HTERT RPE-1 (cell line): ENCODE results near the gene TPO.
"Not testable (repeated sequence)": the region's sequence is repeated elsewhere in the genome, so short reads cannot be mapped to it uniquely, and the experiment has no call there.

Source experiments
- in situ Hi-C: fragments of 300-500 bp; cut with MboI; formaldehyde crosslinking; loops from 4 replicates; pipeline ENCODE4 v1.14.3; 2020; ENCODE audit warnings: low sequenced_read_pairs

Gene TPO

GRCh38 chr2:1498176-1498575, 84.9 kb downstream of the TPO start:
- in situ Hi-C loops, result no loop called here

- in situ Hi-C loops, result no loop called here
Measured at GRCh38 chr2:1499033-1499795, 86.0 kb downstream of the TPO start.

GRCh38 chr2:1501038-1501851, 88.0 kb downstream of the TPO start:
- in situ Hi-C loops, result no loop called here

DNA sequence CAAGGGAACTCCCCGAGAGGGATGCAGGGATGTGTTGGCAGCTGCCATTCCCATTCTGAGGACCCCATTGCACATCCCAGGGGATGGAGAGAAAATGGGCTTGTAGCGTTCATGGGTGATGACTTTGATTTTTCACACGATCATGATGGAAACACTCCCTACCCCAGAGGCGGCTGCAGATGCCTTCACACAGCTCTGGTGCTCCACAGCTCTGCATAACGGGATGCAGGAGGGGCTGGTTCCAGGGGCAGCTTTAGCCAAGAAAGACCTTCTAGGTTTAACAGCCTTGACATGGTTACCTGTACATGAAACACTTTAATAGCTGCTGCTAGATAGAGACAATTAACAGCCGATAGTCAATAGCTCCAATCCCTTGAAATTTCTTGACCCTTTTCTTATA, 88.7 kb downstream of the TPO start:
- in situ Hi-C loops, result no loop called here

GRCh38 chr2:1502891-1503304, 89.6 kb downstream of the TPO start:
- in situ Hi-C loops, result no loop called here

- in situ Hi-C loops, result no loop called here
Measured at GRCh38 chr2:1503471-1504310, 90.4 kb downstream of the TPO start.

GRCh38 chr2:1504311-1504750, 91.1 kb downstream of the TPO start:
- in situ Hi-C loops, result no loop called here

DNA sequence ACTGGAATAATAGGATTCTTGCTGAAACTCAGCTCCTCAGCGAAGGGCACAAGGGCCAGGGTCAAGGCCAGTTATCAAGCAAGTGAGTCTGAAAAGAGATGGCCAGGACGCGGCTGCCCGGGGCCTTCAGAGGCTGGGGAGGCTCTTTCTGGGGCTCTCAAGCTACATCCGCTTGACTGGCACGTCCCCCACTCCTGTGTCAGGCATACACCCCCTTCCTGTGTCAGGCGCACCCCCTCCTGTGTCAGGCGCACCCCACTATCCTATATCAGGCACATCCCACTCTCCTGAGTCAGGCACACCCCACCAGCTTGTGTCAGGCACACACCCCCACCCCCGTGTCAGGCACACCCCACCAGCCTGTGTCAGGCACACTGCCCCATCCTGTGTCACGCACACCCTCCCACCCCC, 91.8 kb downstream of the TPO start:
- in situ Hi-C loops, result no loop called here

DNA sequence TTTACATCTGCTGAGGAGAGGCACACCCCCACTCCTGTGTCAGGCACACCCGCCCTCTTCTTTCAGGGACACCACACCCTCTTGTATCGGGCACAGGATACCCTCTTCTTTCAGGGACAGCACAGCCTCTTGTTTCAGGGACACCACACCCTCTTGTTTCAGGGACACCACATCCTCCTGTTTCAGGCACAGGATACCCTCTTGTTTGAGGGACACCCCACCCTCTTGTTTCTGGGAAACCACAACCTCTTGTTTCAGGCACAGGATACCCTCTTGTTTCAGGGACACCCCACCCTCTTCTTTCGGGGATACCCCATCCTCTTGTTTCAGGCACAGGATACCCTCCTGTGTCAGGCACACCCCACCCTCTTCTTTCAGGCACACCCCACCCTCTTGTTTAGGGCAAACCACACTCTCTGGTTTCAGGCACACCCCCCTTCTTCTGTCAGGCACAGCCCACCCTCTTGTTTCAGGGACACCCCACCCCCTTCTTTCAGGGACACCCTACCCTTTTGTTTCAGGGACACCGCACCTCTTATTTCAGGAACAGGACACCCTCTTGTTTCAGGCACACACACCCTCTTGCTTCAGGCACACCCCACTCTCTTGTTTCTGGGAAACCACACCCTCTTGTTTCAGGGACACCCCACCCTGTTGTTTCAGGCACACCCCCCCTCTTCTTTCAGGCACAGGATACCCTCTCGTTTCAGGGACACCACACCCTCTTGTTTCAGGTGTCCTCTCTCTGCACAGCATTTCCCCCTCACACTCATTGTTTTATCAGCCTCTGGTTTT, 96.2 kb downstream of the TPO start:
- in situ Hi-C loops, result no loop called here

DNA sequence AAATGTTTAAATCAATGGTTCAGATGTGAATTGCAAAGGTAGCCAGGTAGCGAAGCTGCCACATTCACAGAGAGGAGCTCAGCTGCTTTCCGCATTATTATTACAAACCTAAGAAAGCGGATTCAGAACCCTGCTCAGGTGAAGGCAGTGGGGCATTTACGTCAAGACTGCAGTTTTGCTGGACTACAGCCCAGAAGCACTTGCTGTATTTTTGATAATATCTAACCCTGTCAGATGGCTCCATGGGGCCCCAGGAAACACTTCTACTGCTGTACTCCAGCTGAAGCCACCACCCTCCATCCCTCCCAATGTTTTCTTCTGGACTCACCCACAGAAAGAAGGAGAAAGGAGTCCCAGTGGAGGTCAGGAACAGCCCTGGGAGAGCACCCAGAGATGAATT, 96.9 kb downstream of the TPO start:
- in situ Hi-C loops, result no loop called here

GRCh38 chr2:1511455-1511854, 98.2 kb downstream of the TPO start:
- in situ Hi-C loops, result no loop called here

DNA sequence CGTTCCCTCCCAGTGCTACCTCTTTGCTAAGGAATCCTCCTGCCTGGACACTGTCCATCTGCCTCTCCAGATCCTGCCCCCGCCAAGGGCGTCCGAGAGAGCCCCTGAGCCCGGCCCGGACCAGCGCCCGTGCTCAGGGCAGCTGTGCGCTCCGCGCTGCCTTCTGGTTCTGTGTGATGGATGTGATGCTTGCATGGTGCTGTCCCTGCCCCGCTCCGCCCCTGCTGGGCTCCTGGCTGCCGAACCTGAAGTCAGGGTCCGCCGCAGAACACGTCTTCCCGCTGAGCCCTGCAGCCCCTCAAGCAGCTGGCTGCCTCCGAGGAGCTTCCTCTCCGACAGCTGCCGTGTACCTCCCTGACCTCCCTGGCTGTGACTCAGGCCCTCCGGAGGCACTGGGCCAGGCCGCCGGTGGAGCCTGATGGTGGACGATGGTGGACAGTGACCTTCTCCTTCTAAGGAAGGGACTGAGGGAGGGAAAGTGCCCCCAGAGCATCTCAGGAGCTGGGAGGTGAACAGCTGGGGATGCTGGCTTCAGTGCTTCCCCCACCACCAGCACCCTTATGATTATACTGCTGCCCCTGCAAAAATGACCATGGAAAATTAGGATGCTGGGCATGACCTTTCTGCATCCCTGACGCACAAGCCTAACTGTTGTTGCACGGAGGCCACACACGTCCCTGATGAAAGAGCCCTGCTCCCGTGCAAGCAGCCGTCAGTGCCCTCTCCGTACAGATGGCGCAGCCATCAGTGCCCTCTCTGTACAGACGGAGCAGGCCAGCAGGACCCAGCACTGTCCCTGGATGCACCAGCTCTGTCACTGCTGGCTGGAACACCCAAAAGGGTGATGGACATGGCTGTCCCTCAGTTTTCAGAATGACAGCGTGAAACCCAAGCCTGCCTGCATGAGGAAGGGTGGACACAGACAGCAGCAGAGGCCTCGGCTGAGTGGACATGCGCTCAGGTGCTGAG, 99.3 kb downstream of the TPO start:
- in situ Hi-C loops, result no loop called here

- in situ Hi-C loops, result no loop called here
Measured at GRCh38 chr2:1514391-1515072, 101.3 kb downstream of the TPO start.

- in situ Hi-C loops, result no loop called here
Measured at GRCh38 chr2:1515073-1515430, 101.8 kb downstream of the TPO start.

GRCh38 chr2:1515986-1516797, 102.9 kb downstream of the TPO start:
- in situ Hi-C loops, result no loop called here

DNA sequence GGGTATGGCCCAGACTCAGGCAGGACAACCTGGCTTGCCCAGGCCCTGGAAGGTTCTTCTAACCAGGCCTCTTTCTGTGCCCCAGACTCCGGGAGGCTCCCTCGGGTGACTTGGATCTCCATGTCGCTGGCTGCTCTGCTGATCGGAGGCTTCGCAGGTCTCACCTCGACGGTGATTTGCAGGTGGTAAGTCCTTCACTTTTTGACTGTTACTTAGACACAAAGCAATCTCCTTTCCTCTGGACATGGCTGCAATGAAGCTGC, 103.5 kb downstream of the TPO start:
- in situ Hi-C loops, result no loop called here

GRCh38 chr2:1517291-1517690, 104.0 kb downstream of the TPO start:
- in situ Hi-C loops, result not testable (repeated sequence)

- in situ Hi-C loops, result no loop called here
Measured at GRCh38 chr2:1517786-1518185, 104.5 kb downstream of the TPO start.
